Measurements from ENCODE around the gene ABHD8.

ABHD8 gene

GRCh38 chr19:17338433-17339078, 35.3 kb upstream of the ABHD8 start:
- TF ChIP-seq GATA3 (IDR thresholded peaks at IDR 0.05; ENCODE audit: low read depth, low read length) (no peak), GATA2 (IDR thresholded peaks at IDR 0.05; ENCODE audit: low read depth, low read length) (no peak)

- TF ChIP-seq GATA2 (IDR thresholded peaks at IDR 0.05; ENCODE audit: low read depth, low read length) = no peak
- TF ChIP-seq GATA3 (IDR thresholded peaks at IDR 0.05; ENCODE audit: low read depth, low read length) = no peak
Measured at GRCh38 chr19:17337675-17338432, 34.6 kb upstream of the ABHD8 start.

DNA sequence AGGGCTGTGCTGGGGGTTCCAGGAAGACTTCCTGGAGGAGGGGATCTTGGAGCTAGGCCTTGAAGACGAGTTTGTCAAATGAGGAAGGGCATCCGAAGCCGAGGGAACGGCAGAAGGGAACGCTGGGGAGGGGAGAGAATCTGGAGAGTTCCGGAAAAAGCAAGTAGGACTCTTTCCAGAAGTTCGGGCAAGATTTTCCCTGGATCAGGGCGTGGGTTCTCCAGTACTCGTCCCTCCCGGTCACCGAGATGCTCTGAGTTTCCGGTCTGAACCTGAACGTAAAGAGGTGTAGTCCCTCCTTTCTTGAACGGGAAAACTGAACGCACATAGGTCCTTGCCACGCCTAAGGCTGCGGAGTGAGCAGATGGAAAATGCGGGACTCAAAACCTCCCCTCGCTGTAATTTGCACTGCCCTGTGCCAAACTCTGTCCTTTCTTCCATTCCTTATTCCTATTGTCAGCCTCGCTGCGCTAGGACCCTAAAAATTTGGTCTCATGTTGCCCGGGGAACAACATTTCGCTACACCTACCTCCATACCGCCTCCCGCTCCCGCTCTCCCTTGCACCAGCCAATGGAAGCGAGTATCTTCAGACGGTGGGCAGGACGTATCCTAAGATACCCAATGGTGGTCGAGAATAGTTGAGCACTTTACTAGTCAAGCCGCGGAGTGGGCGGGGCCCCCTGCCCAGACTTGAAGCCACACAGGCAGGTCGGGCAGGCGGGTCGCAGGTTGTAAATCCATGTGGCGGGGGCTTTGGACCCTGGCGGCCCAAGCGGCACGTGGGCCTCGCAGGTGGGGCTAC, 33.8 kb upstream of the ABHD8 start, which contains the start of gene GTPBP3:
Gene GTPBP3 (plus strand): TSS at position 682 of the 803 bp plus-strand sequence. CDS start 59 bp downstream, at position 741.
- TF ChIP-seq GATA2 (IDR thresholded peaks at IDR 0.05; ENCODE audit: low read depth, low read length) = no peak
- TF ChIP-seq GATA3 (IDR thresholded peaks at IDR 0.05; ENCODE audit: low read depth, low read length) = no peak

DNA sequence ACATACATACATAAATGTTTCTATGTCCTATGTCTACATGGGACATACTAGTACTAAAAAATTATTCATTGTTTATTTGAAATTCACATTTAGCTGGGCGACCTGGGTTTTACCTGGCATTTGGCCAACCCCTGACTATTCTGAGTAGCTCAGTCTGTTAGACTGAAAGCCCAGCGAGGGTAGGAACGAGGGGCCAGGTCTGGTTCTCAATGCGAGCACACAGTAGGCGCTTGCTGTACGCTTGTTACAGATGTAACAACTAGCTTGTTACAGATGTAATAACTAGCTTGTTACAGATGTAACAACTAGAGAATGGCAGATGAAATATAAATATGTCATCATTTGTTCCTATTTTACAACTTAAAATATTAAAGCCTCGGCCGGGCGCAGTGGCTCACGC, 32.4 kb upstream of the ABHD8 start:
- no peak for TF ChIP-seq GATA2 (IDR thresholded peaks at IDR 0.05; ENCODE audit: low read depth, low read length)
- no peak for TF ChIP-seq GATA3 (IDR thresholded peaks at IDR 0.05; ENCODE audit: low read depth, low read length)

DNA sequence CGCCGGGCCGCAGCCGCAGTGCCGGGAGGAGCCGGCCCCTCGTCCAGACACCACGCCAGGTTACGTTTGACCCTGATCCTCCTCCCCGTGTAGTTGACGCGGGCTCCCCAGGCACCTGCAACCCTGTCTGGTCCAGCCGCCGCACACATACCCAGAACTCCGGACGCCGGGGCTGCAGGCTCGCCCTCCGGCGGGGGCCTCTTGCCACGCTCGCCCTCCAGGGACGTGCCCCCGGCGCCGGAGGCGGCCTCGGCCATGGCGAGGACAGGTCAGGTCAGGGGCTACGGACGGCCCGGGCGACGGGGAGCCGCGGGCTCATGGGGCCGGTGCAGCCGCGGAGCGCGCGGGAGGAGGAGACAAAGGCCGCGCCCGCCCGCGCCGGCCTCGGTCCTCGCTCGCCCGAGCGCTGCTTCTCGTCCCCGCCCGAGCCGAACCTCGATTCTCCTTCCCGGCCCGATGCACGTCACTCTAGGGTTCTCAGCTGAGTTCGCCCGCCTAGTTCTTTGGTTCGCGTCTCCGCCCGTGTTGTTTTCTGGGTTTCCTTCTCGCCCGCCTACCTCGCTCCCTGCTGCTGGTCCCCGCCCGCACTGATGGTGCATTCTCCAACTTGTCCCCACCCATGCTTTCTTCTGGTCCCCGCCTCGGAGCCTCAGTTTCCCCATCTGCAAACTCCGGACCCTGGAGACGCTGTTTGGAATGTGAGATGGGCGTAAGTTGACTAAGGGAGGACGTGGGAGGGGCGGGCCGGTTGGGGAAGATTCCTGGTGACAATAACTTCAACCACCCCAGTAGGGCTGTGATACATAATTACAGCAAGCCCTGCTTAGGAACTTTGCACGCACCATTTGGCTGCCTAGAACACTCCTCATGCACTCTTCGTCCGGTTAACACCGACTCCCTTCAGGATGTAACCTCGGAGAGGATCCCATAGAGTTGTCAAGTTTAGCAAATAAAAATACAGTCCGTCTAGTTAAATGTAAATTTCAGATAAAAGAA, 31.5 kb upstream of the ABHD8 start, which contains the start of gene ANO8:
Gene ANO8 (minus strand): TSS at position 442 of the 996 bp plus-strand sequence. CDS start 185 bp downstream, at position 257.
- TF ChIP-seq GATA3 (IDR thresholded peaks at IDR 0.05; ENCODE audit: low read depth, low read length) = no peak
- TF ChIP-seq GATA2 (IDR thresholded peaks at IDR 0.05; ENCODE audit: low read depth, low read length) = no peak

DNA sequence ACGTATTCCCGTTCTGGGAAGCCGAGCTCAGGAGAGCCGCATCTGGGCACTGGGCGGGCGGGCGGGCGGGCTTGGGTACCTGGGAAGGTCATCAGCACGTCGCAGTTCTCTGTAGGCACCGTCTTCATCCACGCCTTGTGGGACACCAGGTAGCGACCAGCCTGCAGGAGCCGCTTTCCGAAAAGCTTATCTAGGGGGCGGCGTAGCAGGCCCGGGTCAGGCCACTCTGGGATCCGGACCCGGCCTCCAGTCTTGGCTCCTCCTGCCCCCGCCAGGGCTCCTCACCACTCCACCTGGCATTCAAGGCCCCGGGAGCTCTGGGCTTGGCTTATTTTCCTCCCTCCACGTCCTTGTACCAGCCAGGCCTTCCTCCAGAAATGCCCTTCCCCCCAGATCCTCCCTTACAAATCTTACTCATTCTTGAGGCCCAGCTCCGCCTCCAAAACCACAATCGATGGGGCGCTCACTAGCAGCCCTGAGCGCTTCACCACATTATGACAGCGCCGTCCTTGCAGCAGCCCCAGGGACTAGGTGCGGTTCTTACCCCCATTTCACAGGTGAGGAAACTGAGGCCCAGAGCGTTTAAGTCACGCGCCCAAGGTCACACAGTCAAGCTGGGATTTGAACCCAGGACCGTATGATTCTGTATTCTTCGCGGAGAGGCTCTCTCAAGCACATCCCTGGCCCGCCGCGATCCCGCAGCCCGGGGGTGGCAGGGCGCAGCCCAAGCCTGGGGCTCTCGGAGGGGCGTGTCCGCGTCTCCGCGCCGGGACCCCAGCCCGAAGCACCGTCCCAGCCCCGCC, 30.6 kb upstream of the ABHD8 start:
- TF ChIP-seq GATA3 (IDR thresholded peaks at IDR 0.05; ENCODE audit: low read depth, low read length) (no peak), GATA2 (IDR thresholded peaks at IDR 0.05; ENCODE audit: low read depth, low read length) (no peak)

DNA sequence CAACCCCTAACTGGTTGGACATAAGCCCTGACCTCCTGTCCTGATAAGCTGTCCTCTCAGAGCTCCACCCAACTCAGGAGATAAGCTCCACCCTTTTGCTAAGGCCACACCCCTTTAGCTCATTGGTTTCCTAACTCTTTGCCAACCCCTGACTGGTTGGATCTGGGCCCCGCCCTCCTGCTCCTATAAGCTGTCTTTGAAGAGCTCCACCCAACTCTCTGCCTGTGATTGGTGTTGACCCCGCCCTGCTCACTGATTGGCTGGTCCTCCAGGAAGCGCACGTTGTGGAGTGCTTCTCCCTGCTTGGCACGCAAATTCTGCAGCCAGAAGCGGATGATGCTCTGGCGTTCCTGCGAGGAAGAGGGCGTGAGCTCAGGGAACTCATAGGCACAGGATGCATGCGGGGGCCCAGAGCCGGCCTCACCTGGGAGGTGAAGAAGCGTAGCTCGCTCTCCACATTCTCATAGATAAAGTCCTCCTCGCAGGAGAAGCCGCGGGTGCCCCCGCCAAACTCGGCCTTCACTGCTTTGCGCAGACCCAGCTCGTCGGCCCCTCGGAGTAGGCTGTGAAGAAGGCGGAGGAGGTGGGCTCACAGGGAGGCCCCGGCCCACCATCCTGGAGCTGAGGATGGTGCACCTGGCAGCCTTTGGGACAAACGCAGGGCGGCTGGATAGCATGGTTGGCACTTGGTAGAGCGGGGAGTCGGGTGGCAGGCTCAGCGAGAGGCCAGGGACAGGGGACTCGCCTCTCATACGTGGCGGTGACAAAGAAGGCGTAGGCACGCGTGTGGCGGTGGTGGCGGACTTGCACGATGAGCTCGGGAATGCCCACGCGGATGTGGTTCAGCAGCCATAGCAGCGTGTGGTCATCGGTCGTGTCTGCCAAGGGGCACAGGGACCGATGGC, 29.7 kb upstream of the ABHD8 start:
- no peak for TF ChIP-seq GATA3 (IDR thresholded peaks at IDR 0.05; ENCODE audit: low read depth, low read length)
- TF ChIP-seq GATA2 (IDR thresholded peaks at IDR 0.05; ENCODE audit: low read depth, low read length) = no peak

GRCh38 chr19:17332360-17332676, 29.1 kb upstream of the ABHD8 start:
- TF ChIP-seq GATA3 (IDR thresholded peaks at IDR 0.05; ENCODE audit: low read depth, low read length) = no peak
- TF ChIP-seq GATA2 (IDR thresholded peaks at IDR 0.05; ENCODE audit: low read depth, low read length) = no peak

- TF ChIP-seq GATA2 (IDR thresholded peaks at IDR 0.05; ENCODE audit: low read depth, low read length) (no peak), GATA3 (IDR thresholded peaks at IDR 0.05; ENCODE audit: low read depth, low read length) (no peak)
Measured at GRCh38 chr19:17331045-17331558, 27.9 kb upstream of the ABHD8 start.

DNA sequence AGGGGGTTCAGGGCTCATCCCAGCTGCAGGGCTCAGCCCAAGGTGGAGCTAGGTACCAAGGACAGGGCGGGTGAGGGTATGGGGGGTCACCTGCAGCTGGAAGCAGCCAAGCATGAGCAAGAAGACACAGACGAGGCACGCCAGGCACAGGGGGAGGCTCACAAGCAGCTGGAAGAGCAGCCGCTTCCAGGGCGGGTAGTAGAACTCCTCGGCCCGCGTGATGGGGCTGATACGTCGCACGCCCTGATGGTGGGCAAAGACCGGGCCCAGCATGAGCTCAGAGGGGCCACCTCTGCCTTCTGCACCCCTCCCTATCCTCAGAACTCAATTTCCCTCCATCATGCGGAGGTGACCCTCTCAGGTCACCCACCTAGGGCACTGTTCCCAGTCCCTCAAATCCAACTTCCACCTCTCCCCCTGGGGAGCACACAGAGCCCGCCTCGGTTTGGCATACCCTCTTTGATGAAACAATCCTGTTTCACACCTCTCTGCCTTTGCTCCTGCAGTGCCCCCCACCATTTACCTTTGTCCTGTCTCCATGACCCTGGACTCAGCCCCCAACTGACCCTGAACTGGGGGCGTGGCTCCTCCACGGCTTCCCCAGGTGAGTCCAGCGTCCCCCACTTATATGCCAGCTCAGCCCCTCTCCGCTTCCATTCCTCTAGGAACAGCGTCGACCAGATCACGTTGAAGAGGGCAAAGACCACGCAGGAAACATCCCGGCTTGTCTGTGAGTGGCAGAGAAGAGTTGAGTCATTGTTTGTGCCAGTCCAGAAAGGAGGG, 27.2 kb upstream of the ABHD8 start:
- TF ChIP-seq GATA2 (IDR thresholded peaks at IDR 0.05; ENCODE audit: low read depth, low read length) (no peak), GATA3 (IDR thresholded peaks at IDR 0.05; ENCODE audit: low read depth, low read length) (no peak)

All from SH-SY5Y (cell line).